Fibroblast of skin of left quadriceps (primary cell): ENCODE data around the gene ANKRD34B.
A peak's percentile ranks its signal among the peaks of the same experiment; 100 is the strongest.

Experiments
- DNase-seq, 2 experiments: peaks; one replicate each; pipeline ENCODE4 v3.0.0-alpha.2; 2013; ENCODE audit warnings: low read depth in 2 of 2

The ANKRD34B gene

DNA sequence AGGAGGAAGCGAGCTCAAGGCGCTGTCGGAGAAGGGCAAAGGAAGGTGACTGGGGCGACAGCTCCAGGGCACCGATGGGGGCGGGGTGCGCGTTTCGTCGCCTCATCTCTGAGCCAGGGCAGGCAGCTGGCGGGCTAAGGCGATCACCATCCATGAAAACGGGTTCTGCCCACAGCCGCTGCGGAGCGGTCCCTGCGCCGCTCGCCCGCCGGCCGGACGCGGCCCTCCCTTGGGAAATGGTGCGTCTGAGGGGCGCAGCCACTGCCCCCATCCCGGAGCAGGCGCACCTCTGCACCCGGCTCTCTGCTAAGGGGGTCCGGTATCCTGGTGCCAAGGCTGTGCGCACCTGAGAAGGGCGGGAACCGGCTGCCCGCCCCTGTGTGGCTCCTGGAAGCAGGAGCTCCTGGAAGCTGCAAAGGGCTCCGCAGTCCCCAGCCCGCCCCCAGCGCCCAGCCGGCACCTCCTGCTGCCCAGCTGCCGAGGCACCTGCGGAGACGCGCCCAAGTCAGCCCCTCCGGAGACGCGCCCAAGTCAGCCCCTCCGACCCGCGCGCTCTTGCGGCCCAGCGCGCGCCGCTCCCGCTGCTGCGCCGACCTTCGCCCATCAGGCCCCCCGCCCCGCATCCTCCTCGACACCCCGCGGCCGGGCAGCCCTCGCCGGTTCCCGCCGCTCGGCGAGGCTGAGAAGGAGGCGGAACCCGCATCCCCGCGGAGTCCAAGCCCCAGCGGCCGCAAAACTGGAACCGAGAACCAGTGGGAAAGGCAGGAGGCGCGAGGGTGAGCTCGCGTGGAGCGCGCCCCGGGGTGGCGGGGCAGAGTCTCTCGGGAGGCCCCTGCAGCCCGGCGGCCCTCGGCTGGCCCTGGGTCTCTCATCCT is 757 bp downstream of the ANKRD34B start:
- DNase-seq, result no peak

DNA sequence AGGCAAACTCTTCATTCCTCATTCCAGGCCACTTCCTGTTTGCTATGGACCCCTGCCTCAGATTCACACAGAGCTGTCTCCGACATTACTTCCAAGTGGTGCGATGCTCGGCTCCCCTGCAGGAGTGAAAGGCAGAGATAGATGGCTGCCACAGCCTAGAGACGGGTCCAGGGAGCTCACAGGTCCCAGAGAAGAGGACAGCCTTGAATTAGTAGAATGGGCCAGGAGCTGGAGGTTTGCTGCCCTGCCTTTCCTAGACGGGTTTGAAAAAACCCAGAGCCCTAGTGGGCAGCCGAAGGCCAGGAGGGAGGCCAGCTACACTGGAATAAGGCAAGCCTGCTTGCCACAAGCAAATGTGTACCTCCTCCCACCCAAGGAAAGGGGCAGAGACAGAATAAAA is 1.8 kb downstream of the ANKRD34B start:
- no peak for DNase-seq

DNA sequence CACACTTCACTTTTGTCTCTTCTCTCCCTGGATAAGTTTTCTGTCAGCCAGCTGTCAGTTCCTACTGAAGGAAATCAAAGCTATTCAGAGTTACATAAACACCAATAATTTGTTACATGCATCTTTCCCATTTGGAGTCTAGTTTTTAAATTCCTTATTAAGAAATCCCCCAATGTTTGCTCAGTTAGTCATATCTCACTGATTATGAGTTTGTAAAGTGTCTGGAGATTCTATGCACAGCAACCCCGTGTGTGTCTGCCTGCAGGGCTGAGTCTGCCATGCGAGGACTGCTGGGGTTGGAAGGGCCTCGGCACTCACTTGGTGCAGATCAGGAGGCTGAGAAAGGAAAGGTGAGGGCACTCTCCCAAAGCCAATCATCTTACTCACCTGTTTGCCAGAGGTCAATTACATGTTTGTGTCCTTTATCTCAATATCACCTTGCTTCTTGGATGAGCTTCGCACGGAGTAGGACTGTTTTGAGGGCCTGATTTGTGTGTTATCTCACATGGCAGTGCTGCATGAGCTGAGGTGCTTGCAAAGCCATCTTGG is 3.3 kb downstream of the ANKRD34B start:
- DNase-seq, result no peak

DNA sequence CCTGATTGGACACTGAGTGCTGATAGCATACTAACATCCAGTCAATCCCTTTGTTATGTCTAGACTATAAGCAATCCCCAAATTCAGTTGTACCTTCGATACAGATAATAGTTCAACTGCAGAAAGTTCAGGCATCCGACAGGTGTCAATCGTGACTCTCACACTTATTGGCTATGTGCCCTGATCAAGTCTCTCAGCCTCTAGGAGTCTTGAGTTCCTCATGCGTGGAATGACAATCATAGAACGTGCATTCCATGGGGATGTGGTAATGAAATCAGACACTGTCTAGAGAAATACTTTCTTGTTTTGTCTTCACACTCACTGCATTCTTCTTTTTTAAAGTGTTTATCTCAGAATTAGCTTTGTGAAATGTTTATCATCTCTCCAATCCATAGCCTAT is 4.8 kb downstream of the ANKRD34B start:
- no peak for DNase-seq

DNA sequence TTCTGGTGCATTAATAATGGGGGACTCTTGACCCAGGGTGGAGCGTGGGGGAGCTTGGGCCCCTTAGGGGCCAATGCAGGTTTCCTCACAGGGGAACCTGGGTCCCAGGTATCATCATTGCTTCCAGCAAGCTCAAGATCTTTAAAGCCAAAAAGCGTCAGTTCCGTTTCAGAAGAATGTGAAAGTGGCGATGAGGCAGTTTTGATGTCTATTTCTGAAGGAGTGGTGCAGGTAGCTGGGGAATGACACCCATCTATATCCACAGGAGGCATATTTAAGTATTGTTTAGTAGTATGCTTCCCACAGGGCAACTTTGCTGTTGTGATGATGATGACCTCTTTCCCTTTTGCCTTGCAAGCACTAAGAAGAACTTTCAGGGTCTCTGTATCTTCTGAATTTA is 10.8 kb downstream of the ANKRD34B start:
- no peak for DNase-seq

DNA sequence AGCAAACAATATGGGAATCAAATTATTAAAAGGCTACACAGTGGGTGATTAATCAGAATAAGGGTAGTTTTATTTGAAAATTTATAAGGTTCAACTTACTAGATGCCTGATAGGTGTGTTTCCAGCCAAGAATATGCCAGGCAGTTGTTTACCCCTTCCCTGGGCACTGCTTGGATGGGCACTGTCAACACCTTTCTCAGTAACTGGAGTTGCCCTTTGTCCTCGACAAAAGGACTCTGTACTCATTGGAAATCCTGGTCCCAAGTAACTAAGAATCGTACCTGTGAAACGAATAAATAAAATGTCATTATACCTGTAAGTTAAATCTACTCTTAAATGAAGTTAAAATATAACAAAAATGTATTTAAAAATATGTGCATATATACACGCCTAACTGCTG is 15.0 kb downstream of the ANKRD34B start:
- DNase-seq, result no peak

DNA sequence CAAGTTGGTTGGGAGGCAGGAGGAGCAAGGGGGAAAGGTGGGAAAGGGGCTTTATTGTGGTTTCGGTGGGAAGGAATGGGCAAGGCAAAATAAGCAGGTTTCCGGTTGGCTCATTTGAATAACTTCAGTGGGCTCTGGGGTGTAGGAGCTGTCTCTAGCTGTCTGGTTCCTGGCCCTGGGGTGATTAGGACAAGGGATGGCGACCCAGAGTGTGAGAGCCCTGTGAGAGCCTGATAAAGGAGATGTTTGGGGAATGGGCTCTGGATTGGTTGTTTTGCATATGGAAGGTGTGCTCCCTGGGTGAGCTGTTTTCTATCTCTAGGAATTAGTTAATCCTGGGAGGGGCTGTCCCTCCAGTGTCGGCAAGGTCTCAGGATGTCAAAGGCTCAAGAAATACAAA is 15.4 kb downstream of the ANKRD34B start:
- no peak for DNase-seq

DNA sequence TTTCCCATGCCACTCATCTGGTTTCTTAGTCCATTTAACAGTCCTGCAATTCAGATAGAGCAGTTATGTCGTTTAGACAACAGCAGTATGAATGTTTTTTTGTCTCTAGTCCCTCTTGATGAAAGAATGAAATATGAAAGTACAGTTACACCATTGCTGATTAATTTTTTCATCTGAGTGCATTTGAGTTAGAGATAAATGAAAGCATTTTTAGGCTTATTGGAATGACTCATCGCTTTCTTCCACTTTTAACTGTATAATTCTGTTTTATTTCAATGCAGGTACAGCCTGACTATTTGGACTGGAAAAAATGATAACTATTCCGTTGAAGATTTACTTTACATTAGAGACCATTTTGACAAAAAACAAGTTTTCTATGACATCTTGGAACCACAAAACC is 28.7 kb downstream of the ANKRD34B start:
- DNase-seq, result no peak

DNA sequence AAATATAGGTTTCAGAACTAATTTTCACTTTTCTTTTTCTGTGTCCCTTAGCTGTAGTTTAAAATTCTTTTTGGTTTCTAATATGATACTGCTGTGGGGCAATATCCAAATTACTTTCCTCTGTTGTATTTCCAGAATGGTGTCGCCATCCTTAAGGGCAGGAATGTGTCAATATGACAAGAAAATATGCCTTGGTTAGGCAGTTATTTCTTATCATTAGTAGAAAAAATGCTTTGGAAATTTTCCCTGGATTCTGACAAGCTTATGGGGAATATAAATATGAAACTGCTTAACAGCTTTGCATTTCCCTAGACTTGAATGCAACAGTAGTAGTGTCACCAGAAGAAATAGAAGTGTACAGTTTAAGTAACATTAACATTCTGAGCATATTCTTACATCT is 29.4 kb downstream of the ANKRD34B start:
- no peak for DNase-seq

DNA sequence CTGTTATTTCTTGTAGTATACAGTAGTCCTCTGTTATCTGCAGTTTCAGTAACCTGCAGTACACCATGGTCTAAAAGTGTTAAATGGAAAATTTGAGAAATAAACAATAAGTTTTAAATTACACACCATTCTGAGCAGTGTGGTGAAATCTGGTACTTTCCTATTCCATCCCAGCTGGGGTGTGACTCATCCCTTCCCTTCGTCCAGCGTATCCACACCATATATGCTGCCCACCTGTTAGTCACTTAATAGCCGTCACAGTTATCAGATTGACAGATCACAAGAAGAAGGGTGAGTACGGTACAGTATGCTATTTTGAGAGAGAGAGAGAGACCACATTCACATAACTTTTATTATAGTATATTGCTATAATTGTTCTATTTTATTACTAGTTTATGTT is 53.3 kb downstream of the ANKRD34B start:
- DNase-seq, result peak; percentile 3 to 10

DNA sequence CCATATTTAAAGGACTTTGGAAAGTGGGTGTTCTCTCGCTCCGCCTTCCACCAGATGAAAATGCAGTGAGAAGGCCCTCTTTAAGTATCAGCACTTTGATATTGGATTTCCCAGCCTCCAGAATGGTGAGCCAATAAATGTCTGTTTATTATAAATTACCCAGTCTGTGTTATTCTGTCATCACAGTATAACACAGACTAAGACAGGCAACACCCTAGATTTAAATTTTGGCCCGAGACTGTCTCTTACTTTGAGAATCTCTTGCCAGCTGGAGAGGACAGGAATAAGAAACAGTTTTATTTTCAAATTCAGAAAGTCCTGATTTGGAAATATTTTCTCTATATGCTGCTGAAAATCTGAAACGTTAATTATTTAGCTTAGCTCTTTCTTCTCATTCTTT is 60.7 kb downstream of the ANKRD34B start:
- DNase-seq, result no peak

DNA sequence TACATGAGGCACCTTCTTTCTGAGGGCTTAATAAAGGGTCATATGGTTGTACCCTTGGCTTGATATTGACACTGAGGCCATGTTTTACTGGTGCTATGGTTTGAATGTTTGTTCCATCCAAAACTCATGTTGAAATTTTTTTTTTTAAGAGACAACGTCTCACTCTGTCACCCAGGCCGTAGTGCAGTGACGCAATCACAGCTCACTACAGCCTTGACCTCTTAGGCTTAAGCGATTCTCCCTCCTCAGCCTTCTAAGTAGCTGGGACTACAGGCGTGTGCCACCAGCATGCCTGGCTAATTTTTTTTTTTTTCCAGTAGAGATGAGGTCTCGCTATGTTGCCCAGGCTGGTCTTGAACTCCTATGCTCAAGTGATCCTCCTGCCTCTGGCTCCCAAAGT is 61.2 kb downstream of the ANKRD34B start:
- no peak for DNase-seq

DNA sequence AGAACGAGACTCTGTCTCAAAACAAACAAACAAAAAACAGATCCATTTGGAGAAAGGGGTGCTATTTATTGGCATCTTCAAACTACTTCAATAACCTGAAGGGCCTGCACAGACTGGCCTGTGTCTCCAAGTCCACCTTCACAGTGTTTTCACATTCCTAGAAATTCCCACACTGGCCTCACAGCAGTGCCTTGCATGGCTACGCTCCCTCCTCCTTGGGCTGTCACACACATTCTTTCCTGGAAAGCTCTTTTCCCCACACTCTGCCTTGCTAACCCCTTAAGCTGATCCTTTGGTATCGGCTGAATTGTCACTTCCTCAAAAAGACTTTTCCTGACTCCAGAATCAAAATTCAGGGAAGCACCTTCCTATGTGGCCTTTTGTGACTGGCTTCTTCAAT is 62.4 kb downstream of the ANKRD34B start:
- no peak for DNase-seq
